CD4-positive, alpha-beta T cell (primary cell): ENCODE measurements around the gene IL10. TPM values are rescaled to one million over a fixed set of nuclear protein-coding genes. Genes with fewer than 3 reads are reported as not detected.

Experiments used
- ATAC-seq: fragments of 200-7000 bp; cut with Tn5 transposase; one replicate; pipeline ENCODE4 v1.10.0; 2022; ENCODE audit warnings: mild to moderate bottlenecking; ENCODE audit not compliant: poor library complexity
- CTCF ChIA-PET: fragments of 350-600 bp; sonication (Branson Sonifier 250); formaldehyde crosslinking; loops from one replicate; lab custom pipeline; 2021; ENCODE audit warnings: antibody characterized with exemption, inconsistent platforms; lab: Charles Lee
- POLR2A ChIA-PET: fragments of 350-600 bp; sonication (Branson Sonifier 250); formaldehyde crosslinking; loops from one replicate; lab custom pipeline; 2021; ENCODE audit warnings: antibody characterized with exemption, inconsistent platforms; lab: Charles Lee
- DNase-seq, 14 experiments: peaks; one replicate each; pipeline ENCODE4 v3.0.0-alpha.2; 2013 to 2020; ENCODE audit warnings: mixed read lengths in 2 of 14
- H3K27ac ChIP-seq, 2 donors: one replicate each; pipeline versions ENCODE4 v1.5.1 to v1.7.0; 2013; ENCODE audit warnings: low read length in 2 of 2, low read depth in 1 of 2, mild to moderate bottlenecking in 1 of 2
- H3K27me3 ChIP-seq, 2 experiments: 1 replicate in 1 of 2; 2 replicates in 1 of 2; pipeline versions ENCODE4 v1.6.1 to v1.7.0; 2013; ENCODE audit warnings: low read length in 2 of 2, control low read depth in 1 of 2, mild to moderate bottlenecking in 1 of 2, moderate library complexity in 1 of 2; ENCODE audit not compliant: insufficient read depth in 2 of 2, control insufficient read depth in 1 of 2
- H3K36me3 ChIP-seq: one replicate; pipeline ENCODE4 v1.6.1; 2013; ENCODE audit warnings: low read length, control low read depth; ENCODE audit not compliant: insufficient read depth
- H3K4me1 ChIP-seq: one replicate; pipeline ENCODE4 v1.6.1; 2013; ENCODE audit warnings: low read length, control low read depth; ENCODE audit not compliant: insufficient read depth
- H3K4me3 ChIP-seq: one replicate; pipeline ENCODE4 v1.5.1; 2013; ENCODE audit warnings: mild to moderate bottlenecking, low read length, moderate library complexity
- H3K9me3 ChIP-seq, 2 experiments: 1 replicate in 1 of 2; 2 replicates in 1 of 2; pipeline versions ENCODE4 v1.6.1 to v1.7.0; 2013; ENCODE audit warnings: low read length in 2 of 2, mild to moderate bottlenecking in 2 of 2, control low read depth in 1 of 2, moderate library complexity in 1 of 2; ENCODE audit not compliant: control insufficient read depth in 1 of 2, insufficient read depth in 1 of 2
- H3K27ac Mint-ChIP-seq: one replicate; pipeline ENCODE4 v1.8.0; 2020; ENCODE audit warnings: mixed read lengths
- H3K27me3 Mint-ChIP-seq: one replicate; pipeline ENCODE4 v1.8.0; 2021; ENCODE audit warnings: mixed read lengths
- H3K36me3 Mint-ChIP-seq: one replicate; pipeline ENCODE4 v1.8.0; 2021; ENCODE audit warnings: low read depth, mixed read lengths
- H3K4me1 Mint-ChIP-seq: one replicate; pipeline ENCODE4 v1.8.0; 2021; ENCODE audit warnings: low read depth, mixed read lengths
- H3K4me3 Mint-ChIP-seq: one replicate; pipeline ENCODE4 v1.8.0; 2020; ENCODE audit warnings: mild to moderate bottlenecking, mixed read lengths
- H3K9me3 Mint-ChIP-seq: one replicate; pipeline ENCODE4 v1.8.0; 2020; ENCODE audit warnings: mixed read lengths
- intact Hi-C, 2 experiments: fragments of 100-400 bp; cut with DNase I in 1 of 2; cut with micrococcal nuclease in 1 of 2; formaldehyde crosslinking; loops; one replicate each; pipeline versions ENCODE4 v1.15.1 to v1.9.0; 2023 to 2025; cut with DNase I, micrococcal nuclease
- polyA plus RNA-seq, 2 donors: library from polyadenylated mRNA; unstranded; fragments of 120-200 nt; gene quantifications; one replicate each; pipeline ENCODE4 v1.2.1, GENCODE V29; 2013
- total RNA-seq, 174 experiments: library from RNA in 2 of 174; stranded (reverse) in 2 of 174; gene quantifications; one replicate each; pipeline ENCODE4 v1.2.3 and lab custom pipeline; 2021 to 2026
- TF ChIP-seq, protein P1 (sequence below): fragments of 200-600 bp; IDR thresholded peaks from one replicate; pipeline ENCODE4 v1.8.0; 2022; ENCODE audit warnings: antibody characterized with exemption, mild to moderate bottlenecking

Gene IL10
- total RNA-seq (under 1 TPM; 0.27 to 0.87 TPM), total RNA-seq (lab: John Stamatoyannopoulos, UW) (0.06 to 369 (median 2.0) reads per million in 172 experiments)
- 0.42 TPM for polyA plus RNA-seq (2013, experiment 1 of 2)
- polyA plus RNA-seq (2013, experiment 2 of 2), result 0.83 TPM

- no peak for DNase-seq
- ChIA-PET CTCF (interaction anchor here (0.7 to 3.5 kb wide), 3 partner anchors 9 to 37 kb away, joined by 3 to 12 read pairs (median 3); no protein-coding TSS in a partner anchor), POLR2A (interaction anchor here (0.8 to 5.3 kb wide), 7 partner anchors 12 to 214 kb away, joined by 3 to 41 read pairs (median 8); partner anchors contain the start of gene FCMR)
- H3K36me3 ChIP-seq, result no peaks in the 10 kb centered on the region
- no peak for ATAC-seq
- intact Hi-C loops, result loop anchor here (2.0 to 5.0 kb wide), 2 partner anchors 20 to 35 kb away; no protein-coding TSS in a partner anchor
- H3K27ac ChIP-seq, result no peak within 1 kb of the TSS
- Mint-ChIP-seq H3K9me3 (no peaks in the 10 kb centered on the region), H3K36me3 (no peaks in the 10 kb centered on the region), H3K27me3 (no peaks in the 10 kb centered on the region), H3K27ac (peak within 1 kb of the TSS; percentile 69), H3K4me3 (peak within 1 kb of the TSS; percentile 36), H3K4me1 (peaks cover 56% of the 10 kb centered on the region)
- TF ChIP-seq, protein P1, sequence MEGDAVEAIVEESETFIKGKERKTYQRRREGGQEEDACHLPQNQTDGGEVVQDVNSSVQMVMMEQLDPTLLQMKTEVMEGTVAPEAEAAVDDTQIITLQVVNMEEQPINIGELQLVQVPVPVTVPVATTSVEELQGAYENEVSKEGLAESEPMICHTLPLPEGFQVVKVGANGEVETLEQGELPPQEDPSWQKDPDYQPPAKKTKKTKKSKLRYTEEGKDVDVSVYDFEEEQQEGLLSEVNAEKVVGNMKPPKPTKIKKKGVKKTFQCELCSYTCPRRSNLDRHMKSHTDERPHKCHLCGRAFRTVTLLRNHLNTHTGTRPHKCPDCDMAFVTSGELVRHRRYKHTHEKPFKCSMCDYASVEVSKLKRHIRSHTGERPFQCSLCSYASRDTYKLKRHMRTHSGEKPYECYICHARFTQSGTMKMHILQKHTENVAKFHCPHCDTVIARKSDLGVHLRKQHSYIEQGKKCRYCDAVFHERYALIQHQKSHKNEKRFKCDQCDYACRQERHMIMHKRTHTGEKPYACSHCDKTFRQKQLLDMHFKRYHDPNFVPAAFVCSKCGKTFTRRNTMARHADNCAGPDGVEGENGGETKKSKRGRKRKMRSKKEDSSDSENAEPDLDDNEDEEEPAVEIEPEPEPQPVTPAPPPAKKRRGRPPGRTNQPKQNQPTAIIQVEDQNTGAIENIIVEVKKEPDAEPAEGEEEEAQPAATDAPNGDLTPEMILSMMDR, result no peak
- peaks cover 66% of the 10 kb centered on the region for H3K4me1 ChIP-seq
- no peaks in the 10 kb centered on the region for H3K27me3 ChIP-seq
- no peak within 1 kb of the TSS for H3K4me3 ChIP-seq
- no peaks in the 10 kb centered on the region for H3K9me3 ChIP-seq
Measured at GRCh38 chr1:206772243-206772937, at the start of gene IL10. Gene IL10 (minus strand): TSS chr1:206772494. CDS start chr1:206772435, 59 bp downstream.

GRCh38 chr1:206821493-206821892 is 49.2 kb upstream of the IL10 start:
- POLR2A ChIA-PET, result interaction anchor here (1.1 to 1.2 kb wide), 2 partner anchors 18 to 100 kb away, joined by 3 to 4 read pairs; partner anchors contain the start of gene FCMR
- no peak for ATAC-seq

More at GRCh38 chr1:206821493-206821892, 49.2 kb upstream of the IL10 start:
- no peak for DNase-seq
- Mint-ChIP-seq H3K36me3 (no peaks in the 10 kb centered on the region), H3K4me1 (peaks cover 26% of the 10 kb centered on the region), H3K27me3 (no peaks in the 10 kb centered on the region), H3K27ac (no peak overlapping the region), H3K9me3 (no peaks in the 10 kb centered on the region), H3K4me3 (no peak overlapping the region)
- H3K27ac ChIP-seq, result no peak overlapping the region
- intact Hi-C loops, result loop anchor here in 1 of 2 experiments (2.0 kb wide), 1 partner anchor 13 kb away; no protein-coding TSS in a partner anchor
- H3K9me3 ChIP-seq, result no peaks in the 10 kb centered on the region
- no peak overlapping the region for H3K4me3 ChIP-seq
- no peaks in the 10 kb centered on the region for H3K27me3 ChIP-seq
- TF ChIP-seq, protein P1, result no peak
- peaks cover 17% of the 10 kb centered on the region for H3K4me1 ChIP-seq
- CTCF ChIA-PET, result interaction anchor here (1.0 kb wide), 1 partner anchor 9 kb away, joined by 3 read pairs; no protein-coding TSS in a partner anchor
- H3K36me3 ChIP-seq, result no peaks in the 10 kb centered on the region
